Transverse colon (tissue), 4 donors: ENCODE results near the gene FAM47E. TPM values are rescaled to one million over a fixed set of nuclear protein-coding genes. Genes with fewer than 3 reads are reported as not detected.
"Not testable (repeated sequence)": the region's sequence is repeated elsewhere in the genome, so short reads cannot be mapped to it uniquely, and the experiment has no call there.

Source experiments
- DNase-seq: peaks from one replicate; pipeline ENCODE4 v3.0.0-alpha.2; 2019
- H3K27ac ChIP-seq, 4 donors: fragments of 200-600 bp; sonication (generic); 2 replicates each; pipeline ENCODE4 v1.5.1; 2016 to 2018; ENCODE audit warnings: inconsistent platforms in 4 of 4
- H3K27me3 ChIP-seq: fragments of 200-600 bp; sonication (generic); 2 replicates; pipeline ENCODE4 v1.5.1; 2017; ENCODE audit warnings: inconsistent platforms
- H3K36me3 ChIP-seq, 4 donors: fragments of 200-600 bp; sonication (generic); 2 replicates each; pipeline ENCODE4 v1.5.1; 2017 to 2019; ENCODE audit warnings: inconsistent platforms in 4 of 4
- H3K4me1 ChIP-seq, 4 donors: fragments of 200-600 bp; sonication (generic); 2 replicates each; pipeline ENCODE4 v1.5.1; 2017 to 2020; ENCODE audit warnings: inconsistent platforms in 4 of 4
- H3K4me3 ChIP-seq, 4 donors: fragments of 200-600 bp; sonication (generic); 1 replicate in 1 of 4; 2 replicates in 3 of 4; pipeline versions ENCODE4 v1.5.1 to v1.6.1; 2017 to 2019; ENCODE audit warnings: inconsistent platforms in 4 of 4
- H3K9me3 ChIP-seq, 2 donors: fragments of 200-600 bp; sonication (generic); 2 replicates each; pipeline ENCODE4 v1.5.1; 2017 to 2019; ENCODE audit warnings: inconsistent platforms in 2 of 2
- CTCF ChIP-seq, 5 experiments: fragments of 200-600 bp in 3 of 5; fragments of 450-650 bp in 2 of 5; sonication (generic) in 3 of 5; IDR thresholded peaks; 1 replicate in 2 of 5; 2 replicates in 3 of 5; pipeline ENCODE4 v1.5.1; 2016 to 2017; ENCODE audit warnings: antibody characterized with exemption in 5 of 5, inconsistent platforms in 3 of 5, mild to moderate bottlenecking in 2 of 5, moderate library complexity in 1 of 5
- EP300 ChIP-seq: sonication (generic); formaldehyde crosslinking; IDR thresholded peaks from one replicate; pipeline ENCODE4 v1.6.1; 2017; ENCODE audit warnings: antibody characterized with exemption, low read depth
- POLR2A ChIP-seq: fragments of 450-650 bp; IDR thresholded peaks from one replicate; pipeline ENCODE4 v1.6.1; 2016; ENCODE audit warnings: antibody characterized with exemption, mild to moderate bottlenecking, moderate library complexity
- POLR2AphosphoS5 ChIP-seq, 3 donors: sonication (generic); formaldehyde crosslinking; IDR thresholded peaks; one replicate each; pipeline ENCODE4 v1.6.1; 2016; ENCODE audit warnings: antibody characterized with exemption in 3 of 3
- WGBS, 2 donors: methylation state at CpG; one replicate each; pipeline ENCODE4 v1.1.5; 2018; ENCODE audit warnings: low coverage in 1 of 2; 5-methylcytosine and 5-hydroxymethylcytosine counted together
- in situ Hi-C, 4 donors: fragments of 200-750 bp; cut with MboI; loops; one replicate each; pipeline versions ENCODE4 v1.15.0 to v1.15.1; 2017; ENCODE audit warnings: low sequenced_read_pairs in 3 of 4, low pct_ligation_motif_present in 1 of 4, low pct_unique_long_range_greater_than_20kb in 1 of 4
- intact Hi-C: fragments of 100-400 bp; cut with DNase I; formaldehyde crosslinking; loops from one replicate; pipeline ENCODE4 v1.15.1; 2023; ENCODE audit warnings: low total_unique reads
- total RNA-seq, 4 donors: library from RNA; depleted of rRNA; stranded (reverse); fragments of >200 nt; gene quantifications; one replicate each; pipeline ENCODE4 v1.1.0, GENCODE V29; 2016

FAM47E gene
- total RNA-seq, 4 donors from 2014 or later, result 0.20 to 7.8 (median 2.8) TPM

- 10 to 33% methylated on average over 1 of the region's 1 CpG for WGBS, 2 donors
- TF ChIP-seq CTCF (IDR thresholded peaks at IDR 0.05) (no peak), POLR2AphosphoS5 (IDR thresholded peaks at IDR 0.05) (peak in 2 of 3 donors; percentile 42 to 65)
- H3K9me3 ChIP-seq, result peaks cover 12 to 13% of the 10 kb centered on the region in 2 donors
- intact Hi-C loops, result no loop called here
- H3K36me3 ChIP-seq, result no peaks in the 10 kb centered on the region
- peak overlapping the region; percentile 69 to 87 (median 78) for H3K27ac ChIP-seq
- no peak overlapping the region for H3K4me3 ChIP-seq
- DNase-seq, result peak; percentile 41
- H3K4me1 ChIP-seq, result peaks cover 0 to 38% (median 14%) of the 10 kb centered on the region in 4 donors
- in situ Hi-C loops, result no loop called here
- H3K27me3 ChIP-seq, result no peaks in the 10 kb centered on the region
Observed at GRCh38 chr4:76235915-76236314, 15.6 kb upstream of the FAM47E start.

- DNase-seq, result no peak
- H3K4me3 ChIP-seq, result no peak overlapping the region
- 80 to 86% methylated on average over 2 to 4 of the region's 4 CpGs for WGBS, 2 donors
- peaks cover 0 to 28% (median 11%) of the 10 kb centered on the region in 4 donors for H3K4me1 ChIP-seq
- peaks cover 12 to 13% of the 10 kb centered on the region in 2 donors for H3K9me3 ChIP-seq
- H3K27me3 ChIP-seq, result no peaks in the 10 kb centered on the region
- H3K27ac ChIP-seq, result no peak overlapping the region
- no peaks in the 10 kb centered on the region for H3K36me3 ChIP-seq
- in situ Hi-C loops, result no loop called here
- TF ChIP-seq CTCF (IDR thresholded peaks at IDR 0.05) (no peak), EP300 (no peak), POLR2A (no peak)
- intact Hi-C loops, result no loop called here
Observed at GRCh38 chr4:76238236-76238635, 13.3 kb upstream of the FAM47E start.

- H3K27me3 ChIP-seq, result no peaks in the 10 kb centered on the region
- intact Hi-C loops (no loop called here), in situ Hi-C loops (no loop called here)
- peaks cover 0 to 23% (median 9%) of the 10 kb centered on the region in 4 donors for H3K4me1 ChIP-seq
- DNase-seq, result no peak
- H3K4me3 ChIP-seq, result no peak overlapping the region
- no peak overlapping the region for H3K27ac ChIP-seq
- TF ChIP-seq EP300, result no peak
- TF ChIP-seq POLR2AphosphoS5 (IDR thresholded peaks at IDR 0.05), result no peak
- TF ChIP-seq CTCF (IDR thresholded peaks at IDR 0.05), result no peak
- H3K36me3 ChIP-seq, result no peaks in the 10 kb centered on the region
- peaks cover 12 to 13% of the 10 kb centered on the region in 2 donors for H3K9me3 ChIP-seq
Observed at GRCh38 chr4:76238701-76239100, 12.8 kb upstream of the FAM47E start.

GRCh38 chr4:76240236-76240635, 11.3 kb upstream of the FAM47E start:
- intact Hi-C loops, result no loop called here
- in situ Hi-C loops, result loop anchor here in 1 of 4 donors (10.0 kb wide), 1 partner anchor 55 kb away; no protein-coding TSS in a partner anchor
- WGBS, 2 donors, result 90 to 92% methylated on average over 2 of the region's 2 CpGs
- Histone ChIP-seq H3K36me3 (no peaks in the 10 kb centered on the region), H3K27me3 (no peaks in the 10 kb centered on the region), H3K4me1 (peaks cover 0 to 13% (median 4%) of the 10 kb centered on the region in 4 donors), H3K27ac (no peak overlapping the region), H3K9me3 (peaks cover 12 to 13% of the 10 kb centered on the region in 2 donors), H3K4me3 (no peak overlapping the region)
- no peak for TF ChIP-seq POLR2A
- no peak for DNase-seq

GRCh38 chr4:76243877-76244276, 7.6 kb upstream of the FAM47E start:
- not testable (repeated sequence) for H3K4me3 ChIP-seq, DNase-seq, H3K36me3 ChIP-seq, H3K27ac ChIP-seq, H3K27me3 ChIP-seq, H3K4me1 ChIP-seq
- peaks cover 12 to 13% of the 10 kb centered on the region in 2 donors for H3K9me3 ChIP-seq
- 82 to 87% methylated on average over 1 to 2 of the region's 2 CpGs for WGBS, 2 donors
- intact Hi-C loops, result loop anchor here (2.0 kb wide), 1 partner anchor 37 kb away; no protein-coding TSS in a partner anchor
- in situ Hi-C loops, result loop anchor here in 1 of 4 donors (10.0 kb wide), 1 partner anchor 59 kb away; no protein-coding TSS in a partner anchor
